Activated CD4-positive, alpha-beta memory T cell treated with anti-CD3 and anti-CD28 coated beads, Interleukin-2, amount 10 ng/mL, durations not matched to agents 7 days and 5 days (primary cell): ENCODE measurements around the gene NGLY1. TPM values are rescaled to one million over a fixed set of nuclear protein-coding genes. Genes with fewer than 3 reads are reported as not detected.
A peak's percentile ranks its signal among the peaks of the same experiment; 100 is the strongest.

Experiments used
- CTCF ChIA-PET: fragments of 350-600 bp; sonication (Branson Sonifier 250); formaldehyde crosslinking; loops from one replicate; lab custom pipeline; 2021; ENCODE audit warnings: antibody characterized with exemption, inconsistent platforms; lab: Charles Lee
- POLR2A ChIA-PET: fragments of 350-600 bp; sonication (Branson Sonifier 250); formaldehyde crosslinking; loops from one replicate; lab custom pipeline; 2021; ENCODE audit warnings: antibody characterized with exemption; lab: Charles Lee
- DNase-seq: peaks from one replicate; pipeline ENCODE4 v3.0.0-alpha.2; 2020
- H3K27ac Mint-ChIP-seq: one replicate; pipeline ENCODE4 v1.8.0; 2021; ENCODE audit warnings: mild to moderate bottlenecking, mixed read lengths
- H3K27me3 Mint-ChIP-seq: one replicate; pipeline ENCODE4 v1.8.0; 2021; ENCODE audit warnings: mixed read lengths
- H3K36me3 Mint-ChIP-seq: one replicate; pipeline ENCODE4 v1.8.0; 2021; ENCODE audit warnings: low read depth, mixed read lengths
- H3K4me1 Mint-ChIP-seq: one replicate; pipeline ENCODE4 v1.8.0; 2021; ENCODE audit warnings: mixed read lengths
- H3K4me3 Mint-ChIP-seq: one replicate; pipeline ENCODE4 v1.8.0; 2021; ENCODE audit warnings: mild to moderate bottlenecking, mixed read lengths
- H3K9me3 Mint-ChIP-seq: one replicate; pipeline ENCODE4 v1.8.0; 2021; ENCODE audit warnings: mixed read lengths
- total RNA-seq, 2 experiments: library from RNA; stranded (reverse); gene quantifications; one replicate each; pipeline ENCODE4 v1.2.3, GENCODE V29; 2021

NGLY1 gene
- total RNA-seq, 2 experiments from 2014 or later = 56.4 to 61.2 TPM

GRCh38 chr3:25812644-25813043, 29.4 kb upstream of the NGLY1 start:
- no peak for DNase-seq
- Mint-ChIP-seq H3K27me3 (peaks cover 6% of the 10 kb centered on the region), H3K36me3 (no peaks in the 10 kb centered on the region), H3K4me1 (peaks cover 3% of the 10 kb centered on the region), H3K27ac (no peak overlapping the region), H3K9me3 (no peaks in the 10 kb centered on the region), H3K4me3 (no peak overlapping the region)
- ChIA-PET CTCF (no interaction called here), POLR2A (no interaction called here)

GRCh38 chr3:25804676-25805075, 21.4 kb upstream of the NGLY1 start:
- POLR2A ChIA-PET = no interaction called here
- H3K27ac Mint-ChIP-seq = no peak overlapping the region
- no peak for DNase-seq
- H3K27me3 Mint-ChIP-seq = no peaks in the 10 kb centered on the region
- H3K4me1 Mint-ChIP-seq = no peaks in the 10 kb centered on the region
- CTCF ChIA-PET = no interaction called here
- H3K36me3 Mint-ChIP-seq = no peaks in the 10 kb centered on the region
- H3K4me3 Mint-ChIP-seq = no peak overlapping the region
- H3K9me3 Mint-ChIP-seq = no peaks in the 10 kb centered on the region

GRCh38 chr3:25803833-25804232, 20.6 kb upstream of the NGLY1 start:
- H3K27me3 Mint-ChIP-seq = no peaks in the 10 kb centered on the region
- no peak overlapping the region for H3K27ac Mint-ChIP-seq
- H3K9me3 Mint-ChIP-seq = no peaks in the 10 kb centered on the region
- no peak overlapping the region for H3K4me3 Mint-ChIP-seq
- H3K36me3 Mint-ChIP-seq = no peaks in the 10 kb centered on the region
- no peak for DNase-seq
- ChIA-PET POLR2A (no interaction called here), CTCF (interaction anchor here (2.3 kb wide), 1 partner anchor 54 kb away, joined by 4 read pairs; no protein-coding TSS in a partner anchor)
- no peaks in the 10 kb centered on the region for H3K4me1 Mint-ChIP-seq

GRCh38 chr3:25801786-25802185, 18.5 kb upstream of the NGLY1 start:
- H3K36me3 Mint-ChIP-seq = no peaks in the 10 kb centered on the region
- no peaks in the 10 kb centered on the region for H3K27me3 Mint-ChIP-seq
- H3K4me3 Mint-ChIP-seq = no peak overlapping the region
- H3K27ac Mint-ChIP-seq = no peak overlapping the region
- no peaks in the 10 kb centered on the region for H3K9me3 Mint-ChIP-seq
- DNase-seq = no peak
- CTCF ChIA-PET = interaction anchor here (2.3 kb wide), 1 partner anchor 56 kb away, joined by 4 read pairs; no protein-coding TSS in a partner anchor
- H3K4me1 Mint-ChIP-seq = no peaks in the 10 kb centered on the region
- POLR2A ChIA-PET = interaction anchor here (1.1 kb wide), 1 partner anchor 19 kb away, joined by 3 read pairs; the partner anchor contains the start of gene NGLY1

- Mint-ChIP-seq H3K4me1 (peaks cover 50% of the 10 kb centered on the region), H3K36me3 (peaks cover 31% of the 10 kb centered on the region), H3K27me3 (peaks cover 3% of the 10 kb centered on the region), H3K9me3 (no peaks in the 10 kb centered on the region), H3K4me3 (peak within 1 kb of the TSS; percentile 99), H3K27ac (peak within 1 kb of the TSS; percentile 90)
- peak; percentile 92 for DNase-seq
- ChIA-PET POLR2A (interaction anchor here (0.7 to 2.5 kb wide), 7 partner anchors 9 to 1873 kb away, joined by 3 to 9 read pairs (median 3); partner anchors contain the start of genes NKIRAS1 and RPL15), CTCF (interaction anchor here (0.7 to 2.0 kb wide), 4 partner anchors 9 to 141 kb away, joined by 3 to 9 read pairs (median 4); no protein-coding TSS in a partner anchor)
Measured at GRCh38 chr3:25789596-25790556, 6.6 kb upstream of the NGLY1 start, which contains the start of gene OXSM. TSS of gene OXSM (plus strand) at chr3:25790090. CDS start at chr3:25791021, 931 bp downstream.

- H3K4me3 Mint-ChIP-seq = peak overlapping the region; percentile 99
- peak overlapping the region; percentile 90 for H3K27ac Mint-ChIP-seq
- ChIA-PET CTCF (interaction anchor here (0.7 to 2.0 kb wide), 4 partner anchors 8 to 141 kb away, joined by 3 to 9 read pairs (median 4); no protein-coding TSS in a partner anchor), POLR2A (interaction anchor here (0.7 to 2.5 kb wide), 5 partner anchors 8 to 1872 kb away, joined by 3 to 9 read pairs (median 3); partner anchors contain the start of genes NKIRAS1 and RPL15)
- H3K27me3 Mint-ChIP-seq = peaks cover 3% of the 10 kb centered on the region
- H3K9me3 Mint-ChIP-seq = no peaks in the 10 kb centered on the region
- peaks cover 55% of the 10 kb centered on the region for H3K4me1 Mint-ChIP-seq
- no peak for DNase-seq
- peaks cover 27% of the 10 kb centered on the region for H3K36me3 Mint-ChIP-seq
Measured at GRCh38 chr3:25789209-25789595, 6.0 kb upstream of the NGLY1 start.

GRCh38 chr3:25787689-25788088, 4.4 kb upstream of the NGLY1 start:
- H3K27ac Mint-ChIP-seq = no peak overlapping the region
- peaks cover 57% of the 10 kb centered on the region for H3K4me1 Mint-ChIP-seq
- H3K4me3 Mint-ChIP-seq = peak overlapping the region; percentile 22
- H3K27me3 Mint-ChIP-seq = peaks cover 3% of the 10 kb centered on the region
- no peak for DNase-seq
- CTCF ChIA-PET = no interaction called here
- POLR2A ChIA-PET = no interaction called here
- H3K36me3 Mint-ChIP-seq = peaks cover 24% of the 10 kb centered on the region
- no peaks in the 10 kb centered on the region for H3K9me3 Mint-ChIP-seq

GRCh38 chr3:25785826-25786225, 2.6 kb upstream of the NGLY1 start:
- H3K27ac Mint-ChIP-seq = no peak overlapping the region
- POLR2A ChIA-PET = interaction anchor here (0.9 kb wide), 1 partner anchor 120 kb away, joined by 3 read pairs; no protein-coding TSS in a partner anchor

GRCh38 chr3:25784971-25785370, 1.7 kb upstream of the NGLY1 start:
- Mint-ChIP-seq H3K9me3 (no peaks in the 10 kb centered on the region), H3K4me1 (peaks cover 57% of the 10 kb centered on the region), H3K36me3 (peaks cover 17% of the 10 kb centered on the region), H3K4me3 (peak overlapping the region; percentile 81), H3K27me3 (peaks cover 3% of the 10 kb centered on the region), H3K27ac (no peak overlapping the region)
- CTCF ChIA-PET = interaction anchor here (1.5 kb wide), 1 partner anchor 137 kb away, joined by 3 read pairs; no protein-coding TSS in a partner anchor
- POLR2A ChIA-PET = no interaction called here
- DNase-seq = no peak

More at GRCh38 chr3:25785826-25786225, 2.6 kb upstream of the NGLY1 start:
- no peaks in the 10 kb centered on the region for H3K9me3 Mint-ChIP-seq
- CTCF ChIA-PET = interaction anchor here (1.5 kb wide), 1 partner anchor 138 kb away, joined by 3 read pairs; no protein-coding TSS in a partner anchor
- no peak for DNase-seq
- H3K27me3 Mint-ChIP-seq = peaks cover 3% of the 10 kb centered on the region
- peaks cover 58% of the 10 kb centered on the region for H3K4me1 Mint-ChIP-seq
- peaks cover 14% of the 10 kb centered on the region for H3K36me3 Mint-ChIP-seq
- H3K4me3 Mint-ChIP-seq = no peak overlapping the region

- no peaks in the 10 kb centered on the region for H3K9me3 Mint-ChIP-seq
- ChIA-PET CTCF (interaction anchor here (0.8 to 1.3 kb wide), 4 partner anchors 116 to 135 kb away, joined by 3 to 5 read pairs (median 4); no protein-coding TSS in a partner anchor), POLR2A (interaction anchor here (0.6 to 1.8 kb wide), 13 partner anchors 9 to 134 kb away, joined by 3 to 11 read pairs (median 4); no protein-coding TSS in a partner anchor)
- H3K27ac Mint-ChIP-seq = peak overlapping the region; percentile 78
- peaks cover 14% of the 10 kb centered on the region for H3K36me3 Mint-ChIP-seq
- H3K4me1 Mint-ChIP-seq = peaks cover 51% of the 10 kb centered on the region
- peaks cover 3% of the 10 kb centered on the region for H3K27me3 Mint-ChIP-seq
- no peak for DNase-seq
- H3K4me3 Mint-ChIP-seq = peak overlapping the region; percentile 81
Measured at GRCh38 chr3:25783661-25784512, 644 bp upstream of the NGLY1 start.

- Mint-ChIP-seq H3K36me3 (peaks cover 19% of the 10 kb centered on the region), H3K4me3 (peak overlapping the region; percentile 85), H3K27me3 (peaks cover 3% of the 10 kb centered on the region), H3K9me3 (no peaks in the 10 kb centered on the region), H3K27ac (peak overlapping the region; percentile 81), H3K4me1 (peaks cover 47% of the 10 kb centered on the region)
- ChIA-PET POLR2A (interaction anchor here (0.7 to 1.8 kb wide), 11 partner anchors 8 to 1866 kb away, joined by 3 to 11 read pairs (median 5); partner anchors contain the start of genes NKIRAS1 and RPL15), CTCF (interaction anchor here (1.2 kb wide), 1 partner anchor 119 kb away, joined by 4 read pairs; no protein-coding TSS in a partner anchor)
- no peak for DNase-seq
Measured at GRCh38 chr3:25782636-25782937, 656 bp downstream of the NGLY1 start.
